GM18861 (cell line): ENCODE data around the gene DRGX.

ENCODE experiments used
- ATAC-seq: cut with Tn5 transposase; IDR thresholded peaks from one replicate; pipeline ENCODE4 v1.9.1; 2021; ENCODE audit not compliant: unreplicated experiment

Gene DRGX

GRCh38 chr10:49395741-49396665 lies at the start of gene DRGX:
Gene DRGX, minus strand, starts transcription at chr10:49396089. Its CDS starts 649 bp downstream, at chr10:49395440.
- no peak for ATAC-seq

- no peak for ATAC-seq
Observed at GRCh38 chr10:49444349-49444748, 48.5 kb upstream of the DRGX start.

- no peak for ATAC-seq
Observed at GRCh38 chr10:49442863-49443262, 47.0 kb upstream of the DRGX start.

- ATAC-seq: no peak
Observed at GRCh38 chr10:49441488-49442476, 45.9 kb upstream of the DRGX start.

GRCh38 chr10:49435225-49435624 lies 39.3 kb upstream of the DRGX start:
- no peak for ATAC-seq

GRCh38 chr10:49433069-49433468 lies 37.2 kb upstream of the DRGX start:
- ATAC-seq: no peak

- no peak for ATAC-seq
Observed at GRCh38 chr10:49431426-49431825, 35.5 kb upstream of the DRGX start.

- no peak for ATAC-seq
Observed at GRCh38 chr10:49429458-49429857, 33.6 kb upstream of the DRGX start.

GRCh38 chr10:49426490-49427360 lies 30.8 kb upstream of the DRGX start:
- ATAC-seq: no peak

- no peak for ATAC-seq
Observed at GRCh38 chr10:49419005-49419404, 23.1 kb upstream of the DRGX start.

GRCh38 chr10:49418328-49418727 lies 22.4 kb upstream of the DRGX start:
- ATAC-seq: no peak

- no peak for ATAC-seq
Observed at GRCh38 chr10:49418053-49418326, 22.1 kb upstream of the DRGX start.

- ATAC-seq: no peak
Observed at GRCh38 chr10:49417311-49418052, 21.6 kb upstream of the DRGX start.

- ATAC-seq: no peak
Observed at GRCh38 chr10:49415846-49416245, 20.0 kb upstream of the DRGX start.

- ATAC-seq: no peak
Observed at GRCh38 chr10:49415109-49415508, 19.2 kb upstream of the DRGX start.

GRCh38 chr10:49414496-49414895 lies 18.6 kb upstream of the DRGX start:
- no peak for ATAC-seq

- no peak for ATAC-seq
Observed at GRCh38 chr10:49412571-49412970, 16.7 kb upstream of the DRGX start.

GRCh38 chr10:49410365-49411074 lies 14.6 kb upstream of the DRGX start:
- ATAC-seq: no peak

GRCh38 chr10:49409755-49410154 lies 13.9 kb upstream of the DRGX start:
- no peak for ATAC-seq
